Cardiac muscle cell (in vitro differentiated cells and primary cell): Measurements from ENCODE around the gene B3GLCT. TPM values are rescaled to one million over a fixed set of nuclear protein-coding genes. Genes with fewer than 3 reads are reported as not detected.

ENCODE experiments used
- DNase-seq, 2 donors: peaks; one replicate each; pipeline versions ENCODE4 v3.0.0 to v3.0.0-alpha.2; 2010 to 2017; ENCODE audit warnings: low read depth in 1 of 2, low spot score in 1 of 2
- H3K27ac ChIP-seq: fragments of 200-600 bp; sonication (generic); 2 replicates; pipeline ENCODE4 v1.5.1; 2016
- H3K27me3 ChIP-seq: fragments of 200-600 bp; sonication (generic); 2 replicates; pipeline ENCODE4 v1.6.0; 2016; ENCODE audit warnings: control low read depth
- H3K36me3 ChIP-seq: fragments of 200-600 bp; sonication (generic); 2 replicates; pipeline ENCODE4 v1.5.1; 2016; ENCODE audit warnings: control low read depth
- H3K4me1 ChIP-seq: fragments of 200-600 bp; sonication (generic); 2 replicates; pipeline ENCODE4 v1.8.1; 2017; ENCODE audit warnings: low read depth, mild to moderate bottlenecking, mixed run types
- H3K4me3 ChIP-seq: fragments of 200-600 bp; sonication (generic); 2 replicates; pipeline ENCODE4 v1.5.1; 2016; ENCODE audit warnings: mild to moderate bottlenecking
- H3K9me3 ChIP-seq: fragments of 200-600 bp; sonication (generic); 2 replicates; pipeline ENCODE4 v1.5.1; 2017; ENCODE audit warnings: low read depth, mild to moderate bottlenecking, control low read depth
- polyA plus RNA-seq: library from polyadenylated mRNA; unstranded; fragments of >200 nt; fragmentation: Nextera tagmentation; extraction: Ambion mirVana; gene quantifications from 2 replicates; pipeline ENCODE4 v1.2.1, GENCODE V29; 2016
- total RNA-seq: library from RNA; depleted of rRNA; stranded (reverse); fragments of >200 nt; gene quantifications from 2 replicates; pipeline ENCODE4 v1.2.3, GENCODE V29; 2016
- TF ChIP-seq, protein P1 (sequence below): IDR thresholded peaks from 2 replicates; pipeline ENCODE4 v1.5.1; 2012; ENCODE audit warnings: low read depth, mild to moderate bottlenecking, low read length

Gene B3GLCT
- total and polyA plus RNA-seq, 2 experiments from 2014 or later, result 4.5 to 6.2 TPM

DNA sequence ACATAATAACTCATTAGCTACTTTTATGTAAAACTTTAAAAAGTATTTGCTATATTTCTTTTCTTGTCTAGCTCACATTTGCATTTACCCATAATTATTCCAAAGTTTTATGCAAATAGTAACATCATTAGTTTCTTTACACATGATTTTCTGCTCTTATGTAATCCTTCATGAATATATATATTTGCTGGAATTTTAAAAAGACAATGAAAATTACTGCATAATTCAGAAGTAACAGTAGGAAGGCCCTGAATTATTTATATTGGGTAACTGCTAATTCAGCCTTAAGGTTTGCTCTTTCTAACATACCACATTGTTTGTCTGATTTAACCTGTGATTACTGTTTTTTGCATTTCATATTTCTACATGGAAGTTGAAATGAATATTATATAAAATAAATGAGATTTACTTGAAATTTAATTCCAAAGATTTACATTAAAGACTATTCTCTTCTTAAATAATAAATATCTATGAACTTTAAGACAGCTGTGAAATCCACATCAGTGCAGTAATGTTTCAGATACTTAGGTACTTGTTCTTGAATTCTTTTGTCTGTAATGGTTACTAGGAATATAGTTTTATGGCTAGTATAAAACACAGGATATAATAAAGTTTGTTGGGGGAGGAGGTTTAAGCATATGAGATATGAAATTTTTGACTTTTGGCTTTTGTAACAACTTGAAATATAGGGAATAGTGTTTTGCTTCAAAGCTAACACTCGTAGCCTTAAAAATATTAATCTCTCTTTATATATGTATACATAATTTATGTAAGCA lies 46.0 kb downstream of the B3GLCT start:
- no peak overlapping the region for H3K27ac ChIP-seq

DNA sequence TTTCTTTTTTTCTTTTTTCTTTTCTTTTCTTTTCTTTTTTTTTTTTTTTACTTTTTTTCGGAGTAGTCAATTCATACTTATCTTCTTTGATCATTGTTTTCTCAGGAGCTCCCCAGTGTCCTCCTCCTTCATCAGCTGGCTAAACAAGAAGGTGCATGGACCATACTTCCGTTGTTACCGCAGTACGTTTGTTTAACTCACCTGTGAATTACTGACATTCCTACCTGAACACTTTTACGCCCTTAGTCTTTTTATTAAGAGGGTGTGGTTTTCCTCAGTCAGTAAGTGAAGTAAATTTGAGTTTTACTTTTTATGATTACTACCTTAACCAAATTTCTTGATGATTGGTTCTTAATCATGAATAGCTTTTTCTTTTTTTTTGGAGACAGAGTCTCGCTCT lies 47.1 kb downstream of the B3GLCT start:
- Histone ChIP-seq H3K27me3 (no peaks in the 10 kb centered on the region), H3K4me3 (no peak overlapping the region), H3K4me1 (no peaks in the 10 kb centered on the region), H3K27ac (no peak overlapping the region), H3K36me3 (no peaks in the 10 kb centered on the region), H3K9me3 (no peaks in the 10 kb centered on the region)
- TF ChIP-seq, protein P1, sequence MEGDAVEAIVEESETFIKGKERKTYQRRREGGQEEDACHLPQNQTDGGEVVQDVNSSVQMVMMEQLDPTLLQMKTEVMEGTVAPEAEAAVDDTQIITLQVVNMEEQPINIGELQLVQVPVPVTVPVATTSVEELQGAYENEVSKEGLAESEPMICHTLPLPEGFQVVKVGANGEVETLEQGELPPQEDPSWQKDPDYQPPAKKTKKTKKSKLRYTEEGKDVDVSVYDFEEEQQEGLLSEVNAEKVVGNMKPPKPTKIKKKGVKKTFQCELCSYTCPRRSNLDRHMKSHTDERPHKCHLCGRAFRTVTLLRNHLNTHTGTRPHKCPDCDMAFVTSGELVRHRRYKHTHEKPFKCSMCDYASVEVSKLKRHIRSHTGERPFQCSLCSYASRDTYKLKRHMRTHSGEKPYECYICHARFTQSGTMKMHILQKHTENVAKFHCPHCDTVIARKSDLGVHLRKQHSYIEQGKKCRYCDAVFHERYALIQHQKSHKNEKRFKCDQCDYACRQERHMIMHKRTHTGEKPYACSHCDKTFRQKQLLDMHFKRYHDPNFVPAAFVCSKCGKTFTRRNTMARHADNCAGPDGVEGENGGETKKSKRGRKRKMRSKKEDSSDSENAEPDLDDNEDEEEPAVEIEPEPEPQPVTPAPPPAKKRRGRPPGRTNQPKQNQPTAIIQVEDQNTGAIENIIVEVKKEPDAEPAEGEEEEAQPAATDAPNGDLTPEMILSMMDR, result no peak
- DNase-seq, result no peak

More for the DNA sequence above, 46.0 kb downstream of the B3GLCT start:
- H3K4me3 ChIP-seq, result no peak overlapping the region
- DNase-seq, result no peak
- H3K36me3 ChIP-seq, result no peaks in the 10 kb centered on the region
- TF ChIP-seq, protein P1, result no peak
- no peaks in the 10 kb centered on the region for H3K9me3 ChIP-seq
- H3K4me1 ChIP-seq, result no peaks in the 10 kb centered on the region
- H3K27me3 ChIP-seq, result no peaks in the 10 kb centered on the region

DNA sequence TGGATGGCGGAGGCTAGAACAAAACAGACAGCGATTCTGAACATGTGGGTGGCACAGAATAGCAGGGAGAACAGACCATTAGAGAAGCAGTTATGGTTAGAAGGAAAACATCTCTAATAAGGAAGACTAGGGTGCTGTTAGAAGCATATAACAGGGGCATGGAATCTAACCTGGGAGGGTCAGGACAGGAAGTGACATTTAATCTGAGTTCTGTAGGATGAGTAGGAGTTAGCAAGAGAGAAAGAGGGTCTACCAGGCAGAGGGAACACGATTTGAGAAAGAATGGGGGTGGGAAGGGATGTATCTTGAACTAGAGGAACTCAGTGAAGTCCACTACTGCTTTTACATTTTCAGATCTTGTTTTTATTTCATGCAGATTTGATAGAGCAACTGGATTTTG lies 48.6 kb downstream of the B3GLCT start:
- no peak for DNase-seq
- no peaks in the 10 kb centered on the region for H3K27me3 ChIP-seq
- no peak overlapping the region for H3K27ac ChIP-seq
- H3K36me3 ChIP-seq, result no peaks in the 10 kb centered on the region
- TF ChIP-seq, protein P1, result no peak
- no peaks in the 10 kb centered on the region for H3K9me3 ChIP-seq
- H3K4me1 ChIP-seq, result no peaks in the 10 kb centered on the region
- no peak overlapping the region for H3K4me3 ChIP-seq

DNA sequence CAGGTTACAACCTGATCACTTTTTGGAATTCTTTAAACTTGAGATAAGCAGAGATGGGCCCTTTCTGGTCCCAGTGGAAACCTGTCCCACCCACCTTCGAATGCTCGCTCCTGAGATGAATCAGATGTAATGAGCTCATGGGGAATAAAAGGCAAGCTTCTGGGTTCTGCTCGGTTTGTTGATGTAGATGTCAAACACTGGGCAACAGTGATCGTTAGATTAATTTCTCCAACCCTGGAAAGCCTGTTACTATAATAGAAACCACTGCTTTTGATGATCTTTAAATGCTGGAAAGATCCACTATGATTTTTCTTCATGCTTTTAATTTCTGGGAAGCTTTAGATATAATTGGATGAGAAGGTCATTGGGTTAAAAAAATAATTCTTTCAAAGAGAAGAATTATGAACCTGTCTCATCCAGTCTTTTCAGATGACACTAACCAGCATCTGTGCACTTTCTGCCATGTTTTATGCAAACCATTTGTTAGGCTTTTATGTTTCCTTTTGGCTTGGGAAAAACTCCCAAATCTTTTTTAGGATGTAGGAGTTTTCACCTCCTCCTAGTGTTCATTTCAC lies 49.3 kb downstream of the B3GLCT start:
- H3K27ac ChIP-seq, result no peak overlapping the region
- H3K4me1 ChIP-seq, result no peaks in the 10 kb centered on the region
- no peaks in the 10 kb centered on the region for H3K27me3 ChIP-seq
- TF ChIP-seq, protein P1, result no peak
- H3K4me3 ChIP-seq, result no peak overlapping the region
- no peaks in the 10 kb centered on the region for H3K9me3 ChIP-seq
- no peak for DNase-seq
- H3K36me3 ChIP-seq, result no peaks in the 10 kb centered on the region

DNA sequence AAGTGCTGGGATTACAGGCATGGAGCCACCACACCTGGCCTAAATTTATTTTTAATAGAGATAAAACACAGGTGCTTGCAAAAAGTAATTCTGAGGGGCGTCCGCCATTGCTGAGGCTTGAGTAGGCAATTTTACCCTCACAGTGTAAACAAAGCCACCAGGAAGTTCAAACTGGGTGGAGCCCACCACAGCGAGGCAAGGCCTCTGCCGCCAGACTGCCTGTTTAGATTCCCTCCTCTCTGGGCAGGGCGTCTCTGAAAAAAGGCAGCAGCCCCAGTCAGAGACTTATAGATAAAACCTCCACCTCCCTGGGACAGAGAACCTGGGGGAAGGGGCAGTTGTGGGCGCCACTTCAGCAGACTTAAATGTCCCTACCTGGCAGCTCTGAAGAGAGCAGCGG lies 50.7 kb downstream of the B3GLCT start:
- Histone ChIP-seq H3K27ac (peak overlapping the region; percentile 38), H3K4me1 (no peaks in the 10 kb centered on the region), H3K9me3 (no peaks in the 10 kb centered on the region), H3K36me3 (no peaks in the 10 kb centered on the region), H3K4me3 (no peak overlapping the region), H3K27me3 (no peaks in the 10 kb centered on the region)
- DNase-seq, result peak in 1 of 2 donors; percentile 28
- TF ChIP-seq, protein P1, result no peak
